HG02798 (cell line): ENCODE data around the gene VSTM4.

Source experiments
- ATAC-seq: cut with Tn5 transposase; IDR thresholded peaks from one replicate; pipeline ENCODE4 v1.9.1; 2021; ENCODE audit warnings: mild to moderate bottlenecking; ENCODE audit not compliant: unreplicated experiment, poor library complexity

The VSTM4 gene

GRCh38 chr10:48981310-48981907 lies 133.9 kb downstream of the VSTM4 start:
- ATAC-seq: no peak

DNA sequence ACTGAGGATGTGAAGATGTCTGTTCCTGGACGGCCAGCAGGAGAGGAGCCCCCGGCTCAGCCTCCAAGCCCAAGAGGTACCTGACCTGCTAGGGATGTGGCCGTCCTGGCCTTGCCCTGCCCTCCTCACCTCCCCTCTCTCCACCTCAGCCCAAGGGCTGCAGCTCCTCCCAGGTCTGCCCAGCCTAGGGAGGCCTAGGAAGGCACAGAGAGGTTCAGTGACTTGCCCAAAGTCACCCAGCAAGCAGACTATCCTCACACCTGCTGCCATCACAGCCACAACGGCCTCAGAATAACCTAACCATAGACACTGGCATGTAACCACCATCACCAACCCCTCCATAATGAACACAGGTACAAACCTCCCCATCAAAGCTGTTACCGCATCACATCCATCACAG lies 137.0 kb downstream of the VSTM4 start:
- ATAC-seq: no peak

GRCh38 chr10:48976196-48976595 lies 139.1 kb downstream of the VSTM4 start:
- ATAC-seq: no peak

DNA sequence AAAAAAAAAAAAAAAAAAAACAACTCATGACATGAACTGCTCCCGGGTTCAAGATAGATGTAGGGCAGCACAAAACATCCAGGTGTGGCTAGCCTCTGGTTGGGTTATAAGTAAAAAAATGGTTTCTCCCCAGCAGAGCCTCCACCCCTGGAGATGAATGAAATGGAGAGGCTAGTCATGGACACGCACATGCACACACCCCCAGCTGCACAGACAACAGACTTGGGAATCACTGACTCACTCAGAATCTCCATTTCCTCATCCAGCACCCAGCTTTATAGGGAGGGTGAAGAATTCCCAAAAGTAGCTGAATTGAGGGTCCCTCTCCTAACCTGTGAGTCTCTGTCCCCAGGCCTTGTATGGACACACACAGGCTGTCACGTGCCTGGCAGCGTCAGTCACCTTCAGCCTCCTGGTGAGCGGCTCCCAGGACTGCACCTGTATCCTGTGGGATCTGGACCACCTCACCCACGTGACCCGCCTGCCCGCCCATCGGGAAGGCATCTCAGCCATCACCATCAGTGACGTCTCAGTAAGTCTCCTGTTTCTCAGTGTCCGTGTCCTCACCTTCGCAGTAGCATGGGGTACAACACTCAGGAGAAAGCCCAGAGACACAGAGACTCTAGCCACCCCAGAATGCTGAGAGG lies 140.7 kb downstream of the VSTM4 start:
- no peak for ATAC-seq

DNA sequence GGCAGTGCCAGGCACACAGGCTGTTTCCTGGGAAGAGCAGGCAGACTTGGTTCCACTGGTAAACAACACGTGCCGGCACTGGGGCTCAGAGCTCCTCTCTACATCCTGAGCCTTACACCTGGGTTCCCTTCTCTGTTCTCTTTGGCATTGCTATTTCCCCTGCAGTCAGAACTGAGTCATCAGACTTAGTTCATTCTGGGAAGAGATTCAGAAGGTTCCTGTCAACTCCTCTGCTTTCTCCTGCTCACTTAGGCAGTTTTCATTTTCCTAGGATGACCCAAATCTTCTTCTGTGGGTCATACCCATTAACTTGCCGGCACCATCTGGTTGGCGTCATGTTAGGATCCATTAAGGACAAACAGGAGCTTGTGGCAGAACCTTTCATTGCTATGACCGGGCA lies 142.3 kb downstream of the VSTM4 start:
- ATAC-seq: no peak

DNA sequence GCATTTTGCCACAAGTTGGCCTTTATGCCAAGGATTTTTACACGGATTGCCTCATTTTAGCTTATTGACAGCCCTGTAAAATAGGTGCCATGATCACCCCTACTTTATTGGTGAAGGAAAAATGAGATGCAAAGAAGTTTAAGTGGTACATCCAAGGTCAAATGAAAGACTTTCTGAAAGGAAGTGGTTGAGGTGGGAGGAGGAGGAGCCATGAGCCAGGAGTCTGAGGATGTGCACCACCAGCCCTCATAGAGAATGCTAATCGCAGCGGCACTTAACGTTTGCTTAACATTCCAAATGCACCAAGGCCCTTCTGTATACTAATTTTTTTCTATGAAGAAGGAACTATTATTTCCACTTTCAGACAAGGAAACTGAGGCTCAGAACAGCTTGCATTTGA lies 144.7 kb downstream of the VSTM4 start:
- no peak for ATAC-seq

- no peak for ATAC-seq
Measured at GRCh38 chr10:48970046-48970445, 145.3 kb downstream of the VSTM4 start.

DNA sequence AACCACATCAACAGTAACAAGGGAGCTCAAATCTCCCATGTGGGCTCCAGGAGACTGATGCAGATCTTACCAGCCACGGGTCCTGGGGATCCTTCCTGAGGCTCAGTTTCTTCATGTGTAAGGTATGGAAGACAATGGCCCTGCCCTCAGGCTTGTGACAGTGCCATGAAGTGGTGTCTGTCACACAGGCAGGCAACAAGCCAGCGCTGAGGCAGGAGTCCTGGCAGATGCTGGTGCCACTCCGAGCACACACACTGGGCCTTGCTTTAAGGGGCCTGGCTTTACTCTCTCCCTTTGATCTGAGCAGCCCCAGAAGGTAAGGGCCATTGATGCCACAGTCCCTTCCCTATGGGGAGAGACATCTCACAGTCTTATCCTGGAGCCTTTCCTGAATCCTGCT lies 147.3 kb downstream of the VSTM4 start:
- no peak for ATAC-seq

- no peak for ATAC-seq
Measured at GRCh38 chr10:48965460-48965859, 149.9 kb downstream of the VSTM4 start.
